Gastroesophageal sphincter (tissue), 3 donors: ENCODE measurements around the gene DHX8.

Experiments
- CTCF ChIP-seq, 4 experiments: fragments of 200-600 bp in 2 of 4; fragments of 450-650 bp in 2 of 4; sonication (generic) in 1 of 4; IDR thresholded peaks; one replicate each; pipeline ENCODE4 v1.5.1; 2017 to 2019; ENCODE audit warnings: antibody characterized with exemption in 4 of 4, mild to moderate bottlenecking in 2 of 4, moderate library complexity in 2 of 4
- POLR2AphosphoS5 ChIP-seq: sonication (generic); formaldehyde crosslinking; IDR thresholded peaks from one replicate; pipeline ENCODE4 v1.6.1; 2017; ENCODE audit warnings: antibody characterized with exemption

- no peak for TF ChIP-seq CTCF (IDR thresholded peaks at IDR 0.05)
- TF ChIP-seq POLR2AphosphoS5: no peak
These were observed 3.8 kb upstream of the DHX8 start for GRCh38 chr17:43479948-43480347.
